ENCODE measurements around the gene EIF6.
"Not testable (repeated sequence)": the region's sequence is repeated elsewhere in the genome, so short reads cannot be mapped to it uniquely, and the experiment has no call there.

Gene EIF6

DNA sequence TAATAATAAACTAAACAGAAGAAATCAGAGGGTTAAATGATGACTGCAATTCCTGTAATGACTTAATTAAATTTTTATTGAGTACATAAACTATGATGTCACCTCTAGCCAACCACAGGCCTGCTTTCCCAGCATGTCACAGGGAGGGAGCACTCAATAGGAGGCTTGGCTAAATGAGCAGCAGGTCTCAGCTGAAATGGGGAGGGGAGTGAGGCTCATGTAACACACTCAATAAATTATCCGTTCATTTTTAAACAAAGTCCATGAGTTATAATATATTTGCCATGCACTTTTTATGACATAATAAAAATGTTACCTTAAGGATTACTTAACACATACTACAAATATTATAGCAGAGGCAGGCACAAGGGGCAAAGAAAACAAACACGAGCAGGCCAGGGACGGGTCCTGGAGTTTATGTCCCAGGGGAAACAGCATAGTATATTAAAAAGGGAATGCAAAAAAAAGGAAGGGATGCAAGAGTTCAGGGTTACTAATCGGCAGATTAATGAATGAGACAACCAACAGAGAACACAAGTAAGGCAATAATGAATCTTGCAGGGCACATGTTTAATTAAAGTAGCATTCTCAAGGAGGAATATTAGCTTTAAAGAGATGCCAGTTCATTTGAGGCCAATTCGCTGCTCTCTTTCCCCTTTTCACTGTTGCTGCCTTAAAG lies 34.8 kb upstream of the EIF6 start:
- H3K4me3 ChIP-seq (ENCODE audit: low read depth, low read length): no peak overlapping the region
- TF ChIP-seq, protein P1, sequence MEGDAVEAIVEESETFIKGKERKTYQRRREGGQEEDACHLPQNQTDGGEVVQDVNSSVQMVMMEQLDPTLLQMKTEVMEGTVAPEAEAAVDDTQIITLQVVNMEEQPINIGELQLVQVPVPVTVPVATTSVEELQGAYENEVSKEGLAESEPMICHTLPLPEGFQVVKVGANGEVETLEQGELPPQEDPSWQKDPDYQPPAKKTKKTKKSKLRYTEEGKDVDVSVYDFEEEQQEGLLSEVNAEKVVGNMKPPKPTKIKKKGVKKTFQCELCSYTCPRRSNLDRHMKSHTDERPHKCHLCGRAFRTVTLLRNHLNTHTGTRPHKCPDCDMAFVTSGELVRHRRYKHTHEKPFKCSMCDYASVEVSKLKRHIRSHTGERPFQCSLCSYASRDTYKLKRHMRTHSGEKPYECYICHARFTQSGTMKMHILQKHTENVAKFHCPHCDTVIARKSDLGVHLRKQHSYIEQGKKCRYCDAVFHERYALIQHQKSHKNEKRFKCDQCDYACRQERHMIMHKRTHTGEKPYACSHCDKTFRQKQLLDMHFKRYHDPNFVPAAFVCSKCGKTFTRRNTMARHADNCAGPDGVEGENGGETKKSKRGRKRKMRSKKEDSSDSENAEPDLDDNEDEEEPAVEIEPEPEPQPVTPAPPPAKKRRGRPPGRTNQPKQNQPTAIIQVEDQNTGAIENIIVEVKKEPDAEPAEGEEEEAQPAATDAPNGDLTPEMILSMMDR (IDR thresholded peaks at IDR 0.05; ENCODE audit: low read depth, low read length, missing control alignments): no peak
- no peak for DNase-seq (ENCODE audit: low read depth)
- in situ Hi-C loops (cut with HindIII; ENCODE audit: low sequenced_read_pairs): no loop called here

DNA sequence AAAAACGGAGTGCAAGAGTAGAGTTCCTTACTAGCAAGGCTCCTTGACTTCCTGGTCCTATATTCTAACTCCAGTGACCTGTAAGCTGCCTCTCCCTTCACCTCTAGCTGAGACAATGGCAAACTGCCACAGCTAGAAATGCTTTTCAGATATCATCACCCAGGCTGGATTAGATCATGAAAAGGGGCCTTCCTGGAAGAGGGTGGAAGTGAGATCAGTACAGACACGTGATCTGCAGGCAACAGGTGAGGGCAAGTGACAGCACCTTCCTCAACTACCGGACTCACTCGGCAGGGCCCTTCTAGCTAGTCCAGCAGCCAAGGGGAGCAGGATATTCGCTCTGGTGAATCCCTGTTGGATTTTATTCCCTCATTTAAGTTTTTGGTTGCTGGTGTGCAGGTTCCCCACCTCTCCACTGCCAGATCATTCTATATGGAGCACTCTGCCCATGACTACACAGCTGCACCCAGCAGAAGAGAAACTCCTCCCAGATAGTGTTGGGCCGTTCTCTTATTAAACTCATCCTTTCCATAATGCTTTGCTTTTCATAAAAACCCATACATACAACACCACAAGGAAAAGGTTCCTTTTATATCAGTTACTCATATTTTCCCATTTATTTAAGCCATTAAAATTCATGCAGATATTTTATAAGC lies 34.1 kb upstream of the EIF6 start:
- TF ChIP-seq, protein P1 (IDR thresholded peaks at IDR 0.05; ENCODE audit: low read depth, low read length, missing control alignments): no peak
- H3K4me3 ChIP-seq (ENCODE audit: low read depth, low read length): no peak overlapping the region
- in situ Hi-C loops (cut with HindIII; ENCODE audit: low sequenced_read_pairs): no loop called here
- peak; percentile 63 for DNase-seq (ENCODE audit: low read depth)

DNA sequence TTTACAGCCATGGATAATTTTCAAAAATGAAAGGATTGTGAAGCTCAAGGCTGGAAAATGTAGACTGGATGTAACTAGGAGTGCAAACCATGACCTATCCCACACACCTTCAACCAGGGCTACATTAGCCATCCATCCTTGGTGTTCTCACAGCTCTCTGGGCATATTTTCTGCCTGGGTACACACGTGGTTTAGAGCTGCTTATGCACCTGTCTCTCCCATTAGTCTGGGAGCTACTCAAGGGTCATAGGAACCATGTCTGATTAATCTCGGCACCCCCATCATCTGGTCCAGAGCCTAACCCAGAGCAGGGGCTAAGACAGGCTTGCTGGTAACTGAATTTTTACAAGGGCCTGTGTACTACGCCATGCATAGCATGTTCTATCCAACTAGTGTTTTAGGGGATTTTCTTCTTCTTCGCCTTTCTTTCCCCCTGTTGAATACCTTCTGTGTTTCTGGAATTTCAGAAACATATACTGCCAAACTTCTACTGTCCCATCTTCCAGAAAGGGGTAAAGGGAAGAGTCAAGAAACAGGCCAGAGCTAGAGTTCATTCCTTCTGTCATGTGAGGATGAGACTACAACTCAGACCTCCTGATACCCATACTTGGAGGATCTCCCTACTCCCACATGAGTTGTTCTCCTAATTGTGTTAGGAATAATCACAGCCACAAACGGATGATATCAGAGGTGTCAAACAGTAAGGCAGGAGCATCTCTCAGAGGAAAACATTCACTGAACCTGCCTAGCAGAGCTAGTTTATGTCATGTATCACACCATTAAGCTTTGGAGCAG lies 33.0 kb upstream of the EIF6 start:
- peak; percentile 43 for DNase-seq (ENCODE audit: low read depth)
- in situ Hi-C loops (cut with HindIII; ENCODE audit: low sequenced_read_pairs): no loop called here
- TF ChIP-seq, protein P1 (IDR thresholded peaks at IDR 0.05; ENCODE audit: low read depth, low read length, missing control alignments): no peak
- H3K4me3 ChIP-seq (ENCODE audit: low read depth, low read length): no peak overlapping the region

DNA sequence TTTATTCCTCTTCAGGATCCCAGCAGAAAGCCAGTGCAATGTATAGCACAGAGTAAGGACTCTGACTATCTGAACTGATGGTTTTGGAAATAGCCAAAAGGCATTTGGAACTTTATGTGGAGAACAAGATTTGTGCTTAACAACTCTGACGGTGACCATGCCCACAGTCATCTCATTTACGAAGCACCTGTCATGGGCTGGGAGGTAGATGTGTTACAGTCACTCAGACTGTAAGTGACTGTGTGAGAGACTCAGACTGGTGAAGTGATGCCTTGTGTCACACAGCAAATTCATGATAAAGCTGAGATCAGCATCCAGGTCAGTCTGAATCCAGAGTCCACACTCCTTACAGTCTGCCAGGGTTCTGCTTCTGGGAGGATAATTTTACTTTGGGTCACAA lies 31.5 kb upstream of the EIF6 start:
- in situ Hi-C loops (cut with HindIII; ENCODE audit: low sequenced_read_pairs): no loop called here
- DNase-seq (ENCODE audit: low read depth): no peak
- H3K4me3 ChIP-seq (ENCODE audit: low read depth, low read length): no peak overlapping the region
- TF ChIP-seq, protein P1 (IDR thresholded peaks at IDR 0.05; ENCODE audit: low read depth, low read length, missing control alignments): no peak

DNA sequence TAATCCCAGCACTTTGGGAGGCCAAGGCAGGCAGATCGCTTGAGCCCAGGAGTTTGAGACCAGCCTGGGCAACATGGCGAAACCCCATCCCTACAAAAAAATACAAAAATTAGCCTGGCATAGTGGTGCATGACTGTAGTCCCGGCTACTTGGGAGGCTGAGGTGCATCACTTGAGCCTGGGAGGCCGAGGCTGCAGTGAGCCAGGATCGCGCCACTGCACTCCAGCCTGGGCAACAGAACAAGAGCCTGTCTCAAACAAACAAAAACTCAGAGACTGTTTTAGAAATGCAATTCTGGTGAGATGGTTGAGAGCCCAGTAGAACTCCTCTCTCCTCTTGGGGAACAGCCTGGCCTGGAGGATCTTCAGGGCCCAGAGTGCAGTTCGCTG lies 31.1 kb upstream of the EIF6 start:
- DNase-seq (ENCODE audit: low read depth); H3K4me3 ChIP-seq (ENCODE audit: low read depth, low read length); in situ Hi-C loops (cut with HindIII; ENCODE audit: low sequenced_read_pairs): not testable (repeated sequence)

DNA sequence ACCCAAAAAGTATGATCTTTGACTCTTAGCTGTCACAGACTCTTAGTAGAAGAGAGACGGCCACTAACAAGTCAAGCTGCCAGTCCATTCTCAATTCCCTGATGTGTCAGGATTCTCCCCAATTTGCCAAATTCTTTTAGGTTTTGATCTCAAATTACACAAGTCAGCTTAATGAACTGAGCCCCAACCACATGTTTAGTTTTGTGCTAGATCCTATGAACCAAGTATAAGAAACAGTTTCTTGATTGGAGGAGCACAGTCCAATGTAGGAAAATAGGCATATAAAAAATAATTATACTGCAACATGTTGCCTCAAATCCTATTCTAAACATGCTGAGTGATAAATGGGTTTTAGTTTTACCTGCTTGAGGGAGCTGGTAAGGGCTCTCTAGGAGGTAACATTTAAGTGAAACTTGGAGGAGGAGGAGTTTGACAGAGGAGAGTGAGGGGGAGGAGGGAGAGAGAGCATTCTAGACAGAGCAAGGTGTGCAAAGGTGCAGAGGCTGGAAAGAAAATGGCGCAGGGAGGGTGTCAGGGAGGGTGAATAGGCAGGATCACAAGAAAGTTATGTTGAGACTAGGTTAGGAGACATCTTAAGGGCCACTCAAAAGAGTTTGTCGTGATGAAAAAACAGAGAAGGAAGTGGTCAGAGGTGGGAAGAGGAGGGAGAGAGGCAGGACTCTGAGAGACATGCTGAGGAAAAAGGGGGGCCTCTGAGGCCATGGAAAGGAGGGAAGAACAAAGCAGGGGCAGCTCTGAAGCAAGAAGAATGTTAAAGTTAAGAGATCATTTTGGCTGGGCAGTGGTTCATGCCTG lies 30.5 kb upstream of the EIF6 start:
- in situ Hi-C loops (cut with HindIII; ENCODE audit: low sequenced_read_pairs): no loop called here
- DNase-seq (ENCODE audit: low read depth): no peak
- TF ChIP-seq, protein P1 (IDR thresholded peaks at IDR 0.05; ENCODE audit: low read depth, low read length, missing control alignments): no peak
- no peak overlapping the region for H3K4me3 ChIP-seq (ENCODE audit: low read depth, low read length)

Measured in astrocyte of the cerebellum (primary cell).